Measurements from ENCODE around the gene AKAP13.
"Not testable (repeated sequence)": the region's sequence is repeated elsewhere in the genome, so short reads cannot be mapped to it uniquely, and the experiment has no call there.

AKAP13 gene, protein sequence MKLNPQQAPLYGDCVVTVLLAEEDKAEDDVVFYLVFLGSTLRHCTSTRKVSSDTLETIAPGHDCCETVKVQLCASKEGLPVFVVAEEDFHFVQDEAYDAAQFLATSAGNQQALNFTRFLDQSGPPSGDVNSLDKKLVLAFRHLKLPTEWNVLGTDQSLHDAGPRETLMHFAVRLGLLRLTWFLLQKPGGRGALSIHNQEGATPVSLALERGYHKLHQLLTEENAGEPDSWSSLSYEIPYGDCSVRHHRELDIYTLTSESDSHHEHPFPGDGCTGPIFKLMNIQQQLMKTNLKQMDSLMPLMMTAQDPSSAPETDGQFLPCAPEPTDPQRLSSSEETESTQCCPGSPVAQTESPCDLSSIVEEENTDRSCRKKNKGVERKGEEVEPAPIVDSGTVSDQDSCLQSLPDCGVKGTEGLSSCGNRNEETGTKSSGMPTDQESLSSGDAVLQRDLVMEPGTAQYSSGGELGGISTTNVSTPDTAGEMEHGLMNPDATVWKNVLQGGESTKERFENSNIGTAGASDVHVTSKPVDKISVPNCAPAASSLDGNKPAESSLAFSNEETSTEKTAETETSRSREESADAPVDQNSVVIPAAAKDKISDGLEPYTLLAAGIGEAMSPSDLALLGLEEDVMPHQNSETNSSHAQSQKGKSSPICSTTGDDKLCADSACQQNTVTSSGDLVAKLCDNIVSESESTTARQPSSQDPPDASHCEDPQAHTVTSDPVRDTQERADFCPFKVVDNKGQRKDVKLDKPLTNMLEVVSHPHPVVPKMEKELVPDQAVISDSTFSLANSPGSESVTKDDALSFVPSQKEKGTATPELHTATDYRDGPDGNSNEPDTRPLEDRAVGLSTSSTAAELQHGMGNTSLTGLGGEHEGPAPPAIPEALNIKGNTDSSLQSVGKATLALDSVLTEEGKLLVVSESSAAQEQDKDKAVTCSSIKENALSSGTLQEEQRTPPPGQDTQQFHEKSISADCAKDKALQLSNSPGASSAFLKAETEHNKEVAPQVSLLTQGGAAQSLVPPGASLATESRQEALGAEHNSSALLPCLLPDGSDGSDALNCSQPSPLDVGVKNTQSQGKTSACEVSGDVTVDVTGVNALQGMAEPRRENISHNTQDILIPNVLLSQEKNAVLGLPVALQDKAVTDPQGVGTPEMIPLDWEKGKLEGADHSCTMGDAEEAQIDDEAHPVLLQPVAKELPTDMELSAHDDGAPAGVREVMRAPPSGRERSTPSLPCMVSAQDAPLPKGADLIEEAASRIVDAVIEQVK (N-terminal part only)

DNA sequence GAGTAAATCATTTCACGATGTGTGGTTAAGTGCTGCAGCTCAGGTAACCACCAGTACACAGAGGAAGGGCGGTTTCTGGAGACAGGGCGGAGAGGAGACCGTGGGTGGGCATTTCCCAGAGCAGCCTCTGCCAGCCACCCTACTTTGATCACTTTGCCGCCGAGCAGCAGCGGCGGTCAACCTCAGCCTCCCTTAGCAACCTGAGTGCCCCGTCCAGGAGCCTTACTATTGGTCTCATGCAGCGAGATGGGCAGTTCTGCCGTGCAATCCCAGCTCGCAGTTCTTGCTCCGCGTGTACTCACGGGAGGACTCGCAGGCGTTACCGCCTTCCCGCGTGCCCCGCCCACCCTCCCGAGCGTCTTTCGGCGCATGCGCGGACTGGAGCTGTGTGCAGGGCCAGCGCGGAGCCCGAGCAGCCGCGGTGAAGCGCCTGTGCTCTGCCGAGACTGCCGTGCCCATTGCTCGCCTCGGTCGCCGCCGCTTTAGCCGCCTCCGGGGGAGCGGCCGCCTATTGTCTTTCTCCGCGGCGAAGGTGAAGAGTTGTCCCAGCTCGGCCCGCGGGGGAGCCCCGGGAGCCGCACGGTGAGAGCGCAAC is at the start of gene AKAP13:
AKAP13 (plus strand) TSS at position 387 of the 595 bp plus-strand sequence. CDS start 105,118 bp downstream, outside the sequence.
- DNase-seq, result peak; percentile 33 to 95 (median 83)

DNA sequence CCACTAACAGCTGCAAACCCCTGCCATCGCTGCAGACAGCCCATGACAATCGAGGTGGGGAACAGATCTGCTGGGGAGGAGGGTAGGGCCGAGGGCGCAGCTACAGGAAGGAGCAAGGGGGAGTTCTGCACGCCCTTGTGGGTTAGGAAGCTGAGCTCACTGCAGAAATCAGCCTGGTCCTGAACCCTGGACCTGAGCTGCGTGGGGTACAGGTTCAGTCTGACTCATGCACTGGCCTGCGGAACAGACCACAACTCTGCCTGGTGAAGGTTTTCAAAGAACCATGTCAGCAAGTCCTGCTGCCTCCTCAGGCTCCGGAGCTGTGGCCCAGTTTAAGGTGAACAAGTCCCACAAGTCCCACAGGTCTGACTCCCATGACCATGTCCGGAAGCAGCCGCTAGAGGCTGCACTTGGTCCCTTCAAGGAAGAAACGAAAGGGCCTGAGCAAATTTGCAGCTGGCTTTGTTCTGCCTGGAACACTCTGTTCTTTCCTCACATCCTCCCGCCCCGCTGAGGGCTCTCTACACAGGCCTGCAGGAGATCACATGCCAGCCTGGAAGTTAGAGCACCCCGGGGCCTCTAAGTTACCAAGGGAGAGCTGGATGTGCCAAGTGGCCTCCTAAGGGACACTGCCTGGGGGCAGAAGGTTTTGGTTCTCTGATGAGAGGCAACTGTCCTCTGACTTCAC is 49.4 kb upstream of the AKAP13 start:
- DNase-seq, result peak in 41 of 56 donors; percentile 2 to 72 (median 21)

DNA sequence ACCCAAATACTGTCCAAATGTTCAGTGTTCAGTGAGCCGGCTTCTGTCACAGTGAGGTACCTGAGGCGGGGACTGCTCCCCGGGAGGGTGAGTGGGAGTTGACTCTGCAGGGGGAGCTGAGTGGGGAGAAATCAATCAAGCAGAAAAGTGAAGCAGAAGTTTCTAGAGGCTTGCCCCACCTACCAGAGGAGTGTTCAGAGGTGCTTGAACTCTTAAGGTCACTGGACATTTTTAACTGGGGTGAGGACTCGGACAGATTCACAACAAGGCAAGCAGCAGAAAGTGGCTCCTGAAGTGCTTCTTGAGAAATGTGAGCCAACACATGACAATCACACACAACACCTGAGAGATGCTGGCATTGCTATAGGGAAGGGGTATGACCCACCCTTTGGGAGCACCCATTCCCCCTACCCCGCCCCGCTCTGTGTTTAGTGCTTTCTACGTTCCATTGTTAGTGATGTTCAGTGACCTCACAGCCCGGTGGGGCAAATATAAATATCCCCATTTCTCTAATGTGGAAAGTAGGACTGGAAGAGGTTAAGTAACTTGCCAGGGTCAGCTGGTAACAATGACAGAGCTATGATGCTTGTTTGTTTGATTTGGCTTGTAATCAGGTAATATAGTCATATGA is 48.6 kb upstream of the AKAP13 start:
- no peak for DNase-seq

DNA sequence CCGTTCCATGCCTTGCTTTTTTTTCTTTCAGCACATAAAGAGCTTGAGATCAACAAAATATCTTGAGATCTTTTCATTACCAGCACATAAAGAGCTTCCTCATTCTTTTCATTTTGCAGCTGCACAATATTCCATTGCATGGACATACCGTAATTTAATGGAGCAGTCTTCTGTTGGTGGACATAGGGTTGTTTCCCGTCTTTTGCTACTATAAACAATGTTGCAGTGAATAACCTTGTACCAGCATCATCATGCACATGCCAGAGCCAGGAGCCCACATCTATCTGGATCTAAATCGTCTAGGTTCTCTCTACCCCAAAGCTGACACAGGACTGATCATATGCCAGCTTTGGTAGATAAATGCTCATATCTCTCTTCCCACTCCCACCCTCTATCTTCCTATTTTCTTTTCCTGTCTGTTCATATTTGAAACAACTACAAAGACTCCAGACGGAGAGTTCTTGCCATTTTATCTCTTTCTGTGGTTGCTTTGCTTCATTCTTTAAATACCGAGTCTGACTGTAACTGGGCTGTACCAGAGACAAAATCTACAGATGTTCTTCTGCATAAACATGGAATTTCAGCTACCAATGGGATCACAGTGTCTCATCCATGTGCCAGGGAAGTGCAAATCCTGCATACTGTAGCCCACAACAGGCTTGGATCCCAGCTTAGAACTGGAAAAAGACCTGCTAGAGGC is 47.1 kb upstream of the AKAP13 start:
- DNase-seq, result no peak

DNA sequence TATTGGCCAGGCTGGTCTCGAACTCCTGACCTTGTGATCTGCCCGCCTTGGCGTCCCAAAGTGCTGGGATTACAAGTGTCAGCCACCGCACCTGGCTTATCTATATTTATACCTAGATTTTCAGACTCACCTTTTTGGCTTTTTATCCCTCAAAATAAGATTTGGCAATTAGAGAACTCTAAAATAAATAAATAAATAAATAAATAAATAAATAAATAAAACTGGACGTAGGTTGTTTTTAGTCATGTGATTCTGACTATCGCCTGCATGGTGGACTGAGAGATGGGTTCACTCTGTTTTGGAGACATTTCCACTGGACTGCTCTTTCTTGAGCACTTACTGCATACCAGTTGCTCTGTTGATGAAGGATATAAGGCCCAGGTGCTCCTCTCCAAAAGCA is 46.2 kb upstream of the AKAP13 start:
- no peak for DNase-seq

DNA sequence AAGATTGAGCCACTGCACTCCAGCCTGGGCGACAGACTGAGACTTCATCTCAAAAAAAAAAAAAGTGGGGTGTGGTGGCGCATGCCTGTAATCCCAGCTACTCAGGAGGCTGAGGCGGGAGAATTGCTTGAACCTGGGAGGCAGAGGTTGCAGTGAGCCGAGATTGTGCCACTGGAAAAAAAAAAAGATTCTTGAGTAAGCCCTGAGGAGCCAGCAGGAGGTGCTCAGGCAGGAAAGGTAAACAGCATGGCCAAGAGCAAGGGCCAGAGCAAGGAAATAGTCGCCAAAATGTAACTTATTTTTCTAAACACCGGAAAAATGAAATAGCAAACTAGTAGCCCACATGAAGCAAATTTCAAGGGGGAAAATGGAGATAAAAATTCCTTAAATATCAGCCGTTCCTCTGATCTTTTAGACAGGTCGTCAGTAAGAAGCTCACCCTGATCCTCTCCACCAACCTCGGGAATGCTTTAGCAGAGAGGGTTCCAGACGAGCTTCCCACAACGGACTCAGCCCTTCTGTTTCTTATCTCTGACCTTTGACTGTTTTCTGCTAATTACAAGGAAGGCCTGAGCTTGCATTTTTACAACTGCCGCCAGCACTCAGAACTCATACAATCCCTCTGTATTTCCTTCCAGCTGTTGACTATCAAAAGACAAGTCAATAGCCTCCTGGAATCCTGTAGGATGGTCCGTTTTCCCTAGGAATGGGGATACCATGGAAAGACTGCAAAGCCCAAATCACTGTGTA is 45.0 kb upstream of the AKAP13 start:
- DNase-seq, result no peak

DNA sequence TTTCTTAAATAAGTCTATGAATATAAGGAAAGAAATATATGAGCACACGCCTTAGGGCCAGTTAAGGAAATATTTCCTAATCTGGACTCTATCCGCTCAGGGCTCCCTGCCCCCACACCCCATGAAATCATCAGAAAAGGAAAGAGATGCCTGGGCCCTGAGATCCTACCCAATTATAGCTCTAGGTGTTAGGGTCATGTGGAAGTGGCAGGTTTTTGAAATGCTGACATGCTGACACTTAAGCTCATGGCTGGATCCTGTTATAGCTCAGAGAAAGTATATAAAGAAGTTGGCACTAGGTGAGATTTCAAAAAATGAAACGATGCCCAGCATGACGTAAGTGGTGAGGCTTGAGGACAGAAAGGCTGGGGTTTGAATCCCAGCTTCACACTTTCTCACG is 43.5 kb upstream of the AKAP13 start:
- no peak for DNase-seq

DNA sequence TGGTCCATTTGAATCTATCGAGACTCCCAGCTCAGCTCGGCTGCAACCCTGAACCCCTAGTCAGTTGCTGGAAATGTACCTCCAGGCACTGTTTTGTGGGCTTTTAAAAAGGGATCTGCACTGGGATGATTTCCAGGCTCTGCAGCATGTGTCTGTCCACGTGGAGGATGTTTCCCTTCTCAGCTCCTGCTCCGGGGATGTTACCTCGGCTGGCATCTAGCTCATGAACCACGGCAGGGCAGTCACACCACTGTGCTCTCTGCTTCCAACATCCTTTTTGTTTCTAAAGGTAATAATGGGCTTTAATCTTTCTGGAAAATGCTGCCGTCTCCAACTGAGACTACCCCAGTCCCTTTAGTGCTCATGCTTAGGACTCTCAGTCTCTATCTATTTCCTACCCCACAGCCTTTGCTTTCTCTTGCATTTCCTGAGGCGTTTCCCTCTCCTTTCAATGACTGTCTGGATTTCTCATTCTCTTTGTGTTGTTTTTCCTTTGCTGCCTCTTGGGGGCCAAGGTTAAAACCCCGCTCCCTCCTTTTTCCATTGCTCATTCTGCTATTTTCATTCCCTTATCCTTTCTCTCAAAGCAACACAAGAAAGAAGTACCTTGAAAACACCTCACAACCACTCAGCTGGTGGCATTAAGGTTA is 42.9 kb upstream of the AKAP13 start:
- no peak for DNase-seq

DNA sequence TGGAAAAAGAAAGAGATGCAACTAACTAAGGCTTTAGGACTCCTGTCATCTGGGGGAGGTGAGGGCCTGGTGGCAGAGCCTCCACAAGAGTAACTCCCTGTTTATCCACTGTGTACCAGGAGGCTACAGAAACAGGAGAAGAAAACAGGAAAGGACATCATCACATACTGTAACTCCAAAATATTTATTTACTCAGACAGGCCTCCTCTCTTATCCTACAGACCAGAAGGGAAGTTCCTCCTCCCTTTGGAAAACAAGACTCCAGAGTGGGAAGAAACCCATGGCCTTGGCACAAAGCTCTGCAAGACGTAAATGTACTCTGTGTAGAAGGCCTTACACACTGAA is 40.1 kb upstream of the AKAP13 start:
- no peak for DNase-seq

DNA sequence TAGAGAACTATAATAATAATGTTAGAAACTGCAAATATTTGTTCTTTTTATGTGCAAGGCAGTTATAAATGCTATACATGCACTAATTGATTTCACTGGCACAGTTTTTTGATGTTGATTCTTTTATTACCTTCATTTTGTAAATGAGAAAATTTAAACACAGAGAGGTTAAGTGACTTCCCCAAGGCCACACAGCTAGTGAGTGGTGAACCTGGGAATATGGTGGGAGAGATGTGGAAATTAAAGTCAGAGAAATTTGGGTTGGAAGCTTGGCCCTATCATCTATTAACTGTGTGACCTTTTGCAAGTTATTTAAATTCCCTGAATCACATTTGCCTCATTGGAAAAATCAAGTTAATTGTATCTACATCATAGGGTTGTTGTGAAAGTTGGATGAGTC is 39.6 kb upstream of the AKAP13 start:
- no peak for DNase-seq

DNA sequence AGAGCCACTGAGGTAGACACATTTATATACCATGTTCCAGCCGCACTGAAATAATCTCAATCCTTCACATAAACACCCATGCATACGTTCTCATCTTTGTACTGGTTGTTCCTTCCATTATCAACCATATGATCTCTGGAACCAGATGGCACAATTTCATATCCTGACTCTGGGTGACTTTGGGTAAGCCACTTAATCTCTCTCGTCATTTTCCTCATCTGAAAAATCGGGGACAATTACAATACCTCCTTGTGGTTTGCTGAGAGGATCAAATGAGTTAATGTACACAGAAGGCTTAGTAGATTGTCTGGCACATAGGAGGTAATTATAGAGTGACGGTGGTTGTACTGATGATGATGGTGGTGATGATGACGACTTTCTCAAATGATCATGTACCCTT is 38.2 kb upstream of the AKAP13 start:
- DNase-seq, result not testable (repeated sequence)

DNA sequence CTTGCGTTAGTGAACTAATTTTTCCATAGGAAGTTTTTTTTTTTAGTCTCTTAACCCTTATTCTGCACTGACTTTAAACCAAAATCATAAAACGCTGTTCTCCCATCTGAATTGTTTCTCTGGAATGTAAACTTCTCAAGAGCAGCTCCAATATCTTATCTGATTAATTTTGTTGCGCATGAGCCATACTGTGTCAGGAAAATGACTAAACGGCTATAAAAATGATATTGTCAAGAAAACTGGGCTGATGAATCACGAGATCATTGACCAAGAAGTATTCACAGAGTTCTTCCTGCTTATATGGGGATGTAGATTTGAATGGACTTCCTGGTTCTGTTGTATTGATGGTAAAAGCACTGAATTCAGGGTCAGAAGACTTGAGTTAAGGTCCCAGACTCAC is 37.0 kb upstream of the AKAP13 start:
- not testable (repeated sequence) for DNase-seq

DNA sequence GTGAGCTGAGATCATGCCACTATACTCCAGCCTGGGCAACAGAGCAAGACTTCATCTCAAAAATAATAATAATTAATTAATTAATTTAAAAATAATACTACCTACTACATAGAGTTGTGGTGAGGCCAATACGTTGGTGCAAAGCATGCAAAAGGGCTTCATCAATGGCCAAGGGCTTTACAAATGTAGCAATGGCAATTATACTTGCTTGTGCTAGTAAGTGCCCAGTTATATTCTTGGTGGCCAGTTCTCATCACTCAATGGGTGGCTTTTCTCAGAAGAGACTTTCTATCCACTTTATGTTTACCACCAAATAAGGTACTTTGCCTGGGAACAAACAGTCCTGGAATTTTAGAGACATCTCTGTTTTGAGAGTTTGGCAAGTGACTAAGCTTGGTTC is 36.2 kb upstream of the AKAP13 start:
- DNase-seq, result not testable (repeated sequence)

DNA sequence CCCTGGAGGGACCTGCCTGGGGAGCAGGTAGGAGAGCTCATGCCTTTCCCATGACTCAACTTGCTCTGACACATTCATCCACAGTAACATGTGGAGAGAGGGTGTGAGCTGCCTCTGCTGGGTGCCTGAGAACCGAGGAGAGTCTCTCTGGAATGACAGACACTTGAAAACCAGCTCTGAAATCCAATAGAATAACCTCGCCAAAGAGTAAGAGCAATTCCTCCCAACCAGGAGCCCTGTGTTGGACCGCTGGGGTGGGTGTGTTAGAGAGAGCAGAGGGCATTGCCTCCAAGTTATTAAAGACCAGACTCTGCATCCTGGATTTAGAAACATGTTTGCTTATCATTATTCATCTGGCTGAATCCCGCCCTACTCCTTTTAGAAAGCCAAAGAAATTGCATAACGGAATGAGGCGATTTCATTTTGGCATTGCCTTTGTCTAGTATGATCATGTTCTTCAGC is 35.7 kb upstream of the AKAP13 start:
- DNase-seq, result not testable (repeated sequence)

DNA sequence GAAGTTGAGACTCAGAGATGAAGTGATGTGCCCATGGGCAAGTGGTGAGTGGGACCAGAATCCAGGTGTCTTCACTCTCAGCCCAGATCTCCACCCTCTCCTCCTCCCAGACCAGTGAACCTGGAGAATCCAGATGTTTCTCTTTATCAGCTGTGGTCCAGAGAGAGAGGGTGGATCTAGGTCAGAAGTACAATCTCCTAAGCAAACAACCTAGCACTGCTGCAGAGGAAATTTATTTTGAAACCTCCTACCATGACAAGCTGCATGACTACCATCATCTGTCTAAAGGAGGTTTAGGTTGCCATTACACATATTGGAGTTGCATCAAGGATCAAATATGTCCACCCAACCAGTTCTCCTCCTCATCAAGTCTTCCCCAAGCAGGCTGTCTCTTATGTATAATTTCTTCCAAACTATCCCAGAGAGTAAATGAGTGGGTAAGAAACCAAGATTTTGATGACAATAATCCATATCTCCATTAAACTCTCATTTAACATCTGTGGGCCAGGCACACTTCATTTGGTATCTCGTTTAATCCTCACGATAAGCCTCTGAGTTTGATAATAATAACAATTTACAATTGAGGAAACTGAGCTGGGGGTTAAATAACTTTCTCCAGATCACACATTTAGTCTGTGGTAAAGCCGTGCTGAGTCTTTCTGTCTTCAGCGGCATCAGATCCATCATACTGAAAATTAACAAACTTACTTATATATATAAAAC is 35.0 kb upstream of the AKAP13 start:
- DNase-seq, result not testable (repeated sequence)

DNA sequence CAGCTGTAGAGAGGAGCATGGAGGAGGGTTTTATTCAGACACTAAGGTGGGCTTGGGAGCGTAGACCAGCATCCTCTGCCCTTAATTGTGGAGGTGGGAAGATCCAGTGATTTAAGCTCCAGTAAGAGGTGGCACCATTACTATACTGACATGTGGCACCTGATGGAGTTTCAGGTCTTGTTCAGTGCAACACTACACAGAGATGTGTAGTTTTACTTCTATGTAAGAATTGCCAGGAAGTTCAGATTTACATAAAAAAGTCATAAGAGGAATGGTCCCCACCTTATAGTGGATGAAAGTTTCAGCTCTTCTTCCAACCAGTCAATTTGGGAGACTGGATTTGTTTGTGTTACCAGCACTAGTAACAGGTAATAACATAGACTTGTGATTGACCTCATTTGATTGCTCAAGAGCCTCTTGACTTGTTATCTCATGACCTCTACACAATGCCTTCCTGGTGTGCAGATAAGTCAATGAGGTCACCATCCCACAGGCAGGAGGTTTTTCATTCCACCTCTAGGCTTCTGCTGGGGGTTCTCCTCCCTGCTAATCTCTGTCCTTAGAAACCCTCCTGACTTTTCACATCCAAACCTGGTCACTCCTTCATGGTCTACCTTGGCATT is 33.8 kb upstream of the AKAP13 start:
- DNase-seq, result not testable (repeated sequence)

Measured in nucleus accumbens (tissue), 56 donors.